Measurements from ENCODE around the gene BAIAP2. TPM values are rescaled to one million over a fixed set of nuclear protein-coding genes. Genes with fewer than 3 reads are reported as not detected.

BAIAP2 gene
- total RNA-seq, 1 donor from 2014 or later = 7.3 TPM

DNA sequence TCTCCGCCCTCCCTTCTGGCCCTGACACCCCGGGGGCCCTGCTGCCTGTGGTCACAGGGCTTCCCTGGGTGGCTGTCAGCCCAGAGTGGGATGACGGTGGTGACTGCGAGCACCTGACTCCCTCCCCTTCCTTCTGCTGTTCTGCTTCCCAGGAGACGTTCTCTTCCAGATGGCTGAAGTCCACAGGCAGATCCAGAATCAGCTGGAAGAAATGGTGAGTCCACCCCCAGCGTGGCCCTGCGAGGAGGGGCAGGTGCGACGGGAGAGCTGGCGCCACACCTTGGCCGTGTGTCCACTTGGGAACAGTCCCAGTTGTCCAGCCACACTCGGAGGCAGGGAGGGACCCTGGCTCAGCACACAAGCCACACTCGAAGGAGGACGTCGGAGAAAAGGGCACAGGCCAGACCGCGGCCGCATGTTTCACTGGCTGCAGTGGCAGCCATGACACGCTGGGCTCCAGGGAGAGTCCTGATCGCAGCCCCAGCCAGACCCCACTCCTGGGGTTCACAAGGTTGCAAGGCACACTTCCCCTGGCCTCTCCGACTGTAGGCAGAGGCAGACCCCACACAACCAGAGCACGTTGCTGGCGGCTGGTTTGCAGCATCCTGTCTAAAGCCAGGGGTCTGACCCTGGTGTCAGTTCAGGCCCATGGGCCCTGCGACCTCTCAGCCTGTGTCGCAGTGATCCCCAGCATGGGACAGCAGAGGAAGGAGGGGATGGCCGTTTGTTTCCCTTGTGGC lies 49.9 kb downstream of the BAIAP2 start:
- Histone ChIP-seq H3K4me1 (ENCODE audit: control insufficient read depth in 3 of 3, insufficient read depth in 3 of 3, low read length in 3 of 3) (peaks cover 30 to 44% (median 43%) of the 10 kb centered on the region in 3 donors), H3K4me3 (ENCODE audit: low read length in 3 of 3) (no peak overlapping the region), H3K36me3 (ENCODE audit: control insufficient read depth in 3 of 3, insufficient read depth in 3 of 3, low read length in 3 of 3) (peaks cover 0 to 3% (median 0%) of the 10 kb centered on the region in 3 donors), H3K27ac (ENCODE audit: low read depth, low read length) (peak overlapping the region; percentile 63), H3K9ac (ENCODE audit: low read depth in 1 of 3, low read length in 3 of 3) (peak overlapping the region in 1 of 3 donors; percentile 50), H3K9me3 (ENCODE audit: control insufficient read depth in 3 of 3, low read length in 3 of 3) (no peaks in the 10 kb centered on the region), H3K27me3 (ENCODE audit: control insufficient read depth in 3 of 3, insufficient read depth in 3 of 3, low read length in 3 of 3) (no peaks in the 10 kb centered on the region)

DNA sequence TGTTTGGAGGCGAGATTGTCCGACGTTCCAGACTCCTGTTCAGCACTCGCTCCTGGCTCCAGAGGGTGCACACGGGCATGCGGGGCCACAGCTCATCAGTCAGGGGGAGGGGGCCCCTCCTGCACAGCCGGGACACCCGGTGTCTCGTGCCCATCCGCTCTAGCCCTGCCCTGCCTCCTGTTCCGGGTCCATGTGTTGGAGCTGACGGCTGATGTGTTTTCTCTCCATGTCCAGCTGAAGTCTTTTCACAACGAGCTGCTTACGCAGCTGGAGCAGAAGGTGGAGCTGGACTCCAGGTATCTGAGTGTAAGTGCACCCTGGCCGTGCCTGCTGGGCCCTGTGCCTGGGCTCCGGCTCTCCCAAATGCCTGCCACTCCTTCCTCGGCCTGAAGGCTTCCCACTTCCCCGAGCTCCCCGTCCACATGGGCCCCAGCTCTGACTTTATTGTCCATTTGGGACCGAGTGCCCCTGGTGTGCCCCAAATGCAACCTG lies 50.5 kb downstream of the BAIAP2 start:
- Histone ChIP-seq H3K4me1 (ENCODE audit: control insufficient read depth in 3 of 3, insufficient read depth in 3 of 3, low read length in 3 of 3) (peaks cover 30 to 45% (median 44%) of the 10 kb centered on the region in 3 donors), H3K9me3 (ENCODE audit: control insufficient read depth in 3 of 3, low read length in 3 of 3) (no peaks in the 10 kb centered on the region), H3K9ac (ENCODE audit: low read depth in 1 of 3, low read length in 3 of 3) (no peak overlapping the region), H3K27me3 (ENCODE audit: control insufficient read depth in 3 of 3, insufficient read depth in 3 of 3, low read length in 3 of 3) (no peaks in the 10 kb centered on the region), H3K4me3 (ENCODE audit: low read length in 3 of 3) (no peak overlapping the region), H3K27ac (ENCODE audit: low read depth, low read length) (no peak overlapping the region), H3K36me3 (ENCODE audit: control insufficient read depth in 3 of 3, insufficient read depth in 3 of 3, low read length in 3 of 3) (peaks cover 0 to 3% (median 0%) of the 10 kb centered on the region in 3 donors)

DNA sequence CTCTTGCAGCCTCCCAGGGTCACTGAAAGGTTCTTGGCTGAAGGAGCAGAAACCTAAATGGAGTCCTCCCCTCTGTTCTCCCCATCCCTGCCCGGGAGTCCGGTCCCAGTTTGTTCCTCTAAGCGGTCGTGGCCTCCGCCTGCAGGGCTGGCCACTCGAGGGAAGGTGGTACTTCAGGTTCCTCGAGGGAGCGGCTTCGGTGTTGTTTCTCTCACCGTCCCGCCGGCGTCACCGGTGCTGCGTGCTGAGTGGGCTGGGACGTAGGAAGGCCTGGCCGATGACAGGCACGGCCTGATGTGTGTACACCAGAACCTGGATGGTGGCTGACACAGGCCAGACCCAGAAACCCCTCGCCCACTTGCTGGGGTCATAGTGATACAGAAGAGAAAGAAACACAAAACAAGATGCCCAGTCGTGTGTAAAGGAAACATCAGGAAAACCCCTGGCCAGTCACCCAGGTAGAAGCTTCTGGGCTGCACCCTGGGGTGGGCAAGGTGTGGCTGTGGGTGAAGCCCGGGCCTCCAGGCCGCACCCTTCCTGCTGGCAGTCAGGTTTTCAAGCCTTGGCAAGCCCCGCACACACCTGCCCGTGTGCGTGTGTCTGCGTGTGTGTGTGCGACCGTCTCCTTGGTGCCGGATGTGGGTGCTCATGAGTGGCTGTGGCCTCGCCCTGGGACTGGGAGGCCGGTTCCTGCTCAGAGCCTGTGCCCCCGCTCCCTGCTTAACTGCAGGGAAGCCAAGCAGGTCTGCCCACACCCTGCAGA lies 52.0 kb downstream of the BAIAP2 start:
- Histone ChIP-seq H3K27ac (ENCODE audit: low read depth, low read length) (no peak overlapping the region), H3K9me3 (ENCODE audit: control insufficient read depth in 3 of 3, low read length in 3 of 3) (no peaks in the 10 kb centered on the region), H3K9ac (ENCODE audit: low read depth in 1 of 3, low read length in 3 of 3) (no peak overlapping the region), H3K27me3 (ENCODE audit: control insufficient read depth in 3 of 3, insufficient read depth in 3 of 3, low read length in 3 of 3) (no peaks in the 10 kb centered on the region), H3K4me3 (ENCODE audit: low read length in 3 of 3) (no peak overlapping the region), H3K4me1 (ENCODE audit: control insufficient read depth in 3 of 3, insufficient read depth in 3 of 3, low read length in 3 of 3) (peaks cover 27 to 43% (median 38%) of the 10 kb centered on the region in 3 donors), H3K36me3 (ENCODE audit: control insufficient read depth in 3 of 3, insufficient read depth in 3 of 3, low read length in 3 of 3) (peaks cover 0 to 3% (median 0%) of the 10 kb centered on the region in 3 donors)

DNA sequence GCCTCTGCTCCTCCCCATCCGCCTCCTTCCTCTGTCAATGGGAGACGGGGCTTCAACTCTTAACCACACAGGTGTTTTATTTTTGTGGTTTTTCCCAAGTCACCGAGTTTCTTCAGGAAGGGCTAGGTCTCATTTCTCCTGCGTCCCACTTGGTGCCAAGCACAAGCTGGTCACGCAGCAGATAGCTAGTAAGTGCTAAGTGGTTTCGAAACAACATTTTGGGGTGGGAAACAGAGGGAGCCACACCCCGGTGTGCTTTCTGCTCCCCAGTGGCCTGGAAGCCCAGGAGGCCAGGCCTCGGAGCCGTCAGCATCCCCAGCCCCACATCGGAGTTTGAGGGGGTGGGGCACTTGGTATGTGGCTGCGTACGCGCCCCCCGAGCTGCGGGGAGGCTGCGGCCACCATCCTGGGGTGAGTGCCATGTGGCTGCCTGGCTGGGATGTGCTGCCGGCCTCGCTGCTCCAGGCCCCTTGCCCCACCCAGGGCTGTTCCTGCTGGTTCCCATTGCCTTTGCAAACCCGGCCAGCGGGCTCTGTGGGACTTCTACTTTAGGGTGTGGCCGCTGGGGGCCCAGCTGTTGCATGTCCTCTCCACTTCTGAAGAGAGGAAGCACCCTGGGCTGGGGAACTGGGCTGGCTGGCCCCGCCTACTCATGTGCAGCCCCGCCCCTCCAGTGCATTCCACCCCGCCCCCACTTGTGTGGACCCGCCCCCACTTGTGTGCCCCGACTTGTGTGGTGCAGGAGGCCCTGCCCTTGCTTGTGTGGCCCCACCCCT lies 55.6 kb downstream of the BAIAP2 start:
- Histone ChIP-seq H3K9ac (ENCODE audit: low read depth in 1 of 3, low read length in 3 of 3) (no peak overlapping the region), H3K27me3 (ENCODE audit: control insufficient read depth in 3 of 3, insufficient read depth in 3 of 3, low read length in 3 of 3) (no peaks in the 10 kb centered on the region), H3K36me3 (ENCODE audit: control insufficient read depth in 3 of 3, insufficient read depth in 3 of 3, low read length in 3 of 3) (peaks cover 0 to 3% (median 0%) of the 10 kb centered on the region in 3 donors), H3K9me3 (ENCODE audit: control insufficient read depth in 3 of 3, low read length in 3 of 3) (no peaks in the 10 kb centered on the region), H3K27ac (ENCODE audit: low read depth, low read length) (no peak overlapping the region), H3K4me1 (ENCODE audit: control insufficient read depth in 3 of 3, insufficient read depth in 3 of 3, low read length in 3 of 3) (peaks cover 11 to 25% (median 18%) of the 10 kb centered on the region in 3 donors), H3K4me3 (ENCODE audit: low read length in 3 of 3) (no peak overlapping the region)

DNA sequence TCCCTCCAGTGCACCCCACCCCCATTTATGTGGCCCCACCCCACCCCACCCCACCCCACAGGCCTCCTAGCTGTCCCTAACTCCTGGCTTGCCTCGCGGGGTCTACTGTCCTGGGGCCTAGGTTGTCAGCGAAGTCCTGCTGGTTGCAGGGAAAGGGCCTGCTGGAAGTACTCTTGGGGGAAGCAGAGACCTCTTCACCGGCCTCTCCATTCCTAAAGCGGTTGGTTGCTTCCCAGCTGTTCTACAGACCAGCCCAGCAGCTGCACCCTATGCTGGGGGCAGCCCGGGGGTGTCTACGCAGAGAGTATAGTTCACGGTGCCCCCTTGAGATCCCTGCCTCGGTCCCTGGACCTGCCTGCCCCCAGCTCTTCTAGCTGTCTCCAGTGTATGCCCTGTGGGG lies 56.2 kb downstream of the BAIAP2 start:
- H3K4me1 ChIP-seq (ENCODE audit: control insufficient read depth in 3 of 3, insufficient read depth in 3 of 3, low read length in 3 of 3) = peaks cover 17 to 27% (median 21%) of the 10 kb centered on the region in 3 donors
- no peak overlapping the region for H3K27ac ChIP-seq (ENCODE audit: low read depth, low read length)
- no peak overlapping the region for H3K4me3 ChIP-seq (ENCODE audit: low read length in 3 of 3)
- H3K36me3 ChIP-seq (ENCODE audit: control insufficient read depth in 3 of 3, insufficient read depth in 3 of 3, low read length in 3 of 3) = peaks cover 0 to 3% (median 0%) of the 10 kb centered on the region in 3 donors
- no peak overlapping the region for H3K9ac ChIP-seq (ENCODE audit: low read depth in 1 of 3, low read length in 3 of 3)
- no peaks in the 10 kb centered on the region for H3K27me3 ChIP-seq (ENCODE audit: control insufficient read depth in 3 of 3, insufficient read depth in 3 of 3, low read length in 3 of 3)
- H3K9me3 ChIP-seq (ENCODE audit: control insufficient read depth in 3 of 3, low read length in 3 of 3) = no peaks in the 10 kb centered on the region

DNA sequence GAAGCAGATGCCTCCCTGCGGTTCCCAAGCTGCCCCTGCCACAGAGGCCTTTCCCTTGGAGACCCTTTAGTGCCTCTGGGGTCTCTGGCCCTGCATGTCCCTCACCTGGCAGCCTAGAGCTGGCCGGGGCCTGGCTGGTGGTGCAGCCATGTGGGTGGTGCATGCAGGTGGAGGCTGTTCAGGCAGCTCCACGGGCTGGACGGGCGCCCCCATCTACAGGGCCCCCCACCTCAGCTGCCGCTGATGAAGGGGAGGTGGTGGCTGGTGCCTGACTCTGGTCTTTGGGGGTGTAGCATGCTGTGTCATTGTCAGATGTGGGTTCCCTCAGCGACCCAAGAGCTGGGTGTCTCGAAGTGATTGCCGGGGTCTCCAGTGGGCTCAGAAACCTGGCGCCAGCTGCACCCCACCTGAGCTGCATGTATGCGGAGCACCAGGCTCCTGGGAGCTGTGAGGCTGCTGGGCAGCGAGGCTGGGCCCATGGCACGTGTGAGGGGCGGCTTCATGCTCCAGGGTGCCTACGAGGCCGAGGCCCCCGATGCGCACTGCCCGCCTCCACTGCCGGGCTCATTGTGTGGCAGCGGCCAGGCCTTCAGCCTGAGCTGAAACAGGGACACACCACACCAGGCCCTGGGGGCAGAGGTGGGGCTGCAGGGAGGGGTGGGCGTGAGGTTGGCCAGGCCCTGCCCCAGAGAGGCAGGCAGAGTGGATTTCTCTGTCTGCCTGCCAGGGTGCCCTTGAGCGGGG lies 57.0 kb downstream of the BAIAP2 start:
- no peak overlapping the region for H3K4me3 ChIP-seq (ENCODE audit: low read length in 3 of 3)
- H3K27ac ChIP-seq (ENCODE audit: low read depth, low read length) = no peak overlapping the region
- H3K9me3 ChIP-seq (ENCODE audit: control insufficient read depth in 3 of 3, low read length in 3 of 3) = no peaks in the 10 kb centered on the region
- peaks cover 0 to 3% (median 0%) of the 10 kb centered on the region in 3 donors for H3K36me3 ChIP-seq (ENCODE audit: control insufficient read depth in 3 of 3, insufficient read depth in 3 of 3, low read length in 3 of 3)
- peaks cover 21 to 33% (median 25%) of the 10 kb centered on the region in 3 donors for H3K4me1 ChIP-seq (ENCODE audit: control insufficient read depth in 3 of 3, insufficient read depth in 3 of 3, low read length in 3 of 3)
- H3K9ac ChIP-seq (ENCODE audit: low read depth in 1 of 3, low read length in 3 of 3) = no peak overlapping the region
- no peaks in the 10 kb centered on the region for H3K27me3 ChIP-seq (ENCODE audit: control insufficient read depth in 3 of 3, insufficient read depth in 3 of 3, low read length in 3 of 3)

DNA sequence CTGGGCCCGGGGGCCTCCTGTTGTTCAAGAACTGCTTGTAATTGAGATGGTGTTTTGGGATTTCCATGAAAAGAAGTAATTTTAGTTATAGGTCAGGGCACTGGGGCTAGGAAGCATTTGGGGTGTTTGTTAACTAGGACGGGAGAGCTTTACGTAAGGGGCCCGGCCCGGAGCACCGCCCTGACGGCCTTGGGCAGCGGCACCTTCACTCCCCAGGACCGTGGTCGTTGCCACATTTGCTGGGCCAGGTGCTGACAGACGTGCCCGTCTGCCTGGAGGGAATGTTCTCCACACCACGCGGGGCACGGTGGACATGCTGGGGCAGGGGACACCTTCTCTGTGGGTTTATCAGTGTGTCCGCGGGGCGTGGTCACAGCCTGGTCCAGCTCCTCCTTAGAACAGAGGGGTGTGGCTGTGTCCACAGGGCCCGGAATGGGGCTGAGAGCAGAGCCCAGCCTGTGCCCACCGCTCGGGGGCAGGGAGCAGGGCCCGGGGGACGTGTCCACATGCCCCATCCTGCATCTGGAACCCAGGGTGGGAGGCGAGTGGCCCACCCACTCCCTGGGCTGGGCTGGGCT lies 57.7 kb downstream of the BAIAP2 start:
- H3K4me3 ChIP-seq (ENCODE audit: low read length in 3 of 3) = no peak overlapping the region
- H3K27ac ChIP-seq (ENCODE audit: low read depth, low read length) = no peak overlapping the region
- peaks cover 0 to 1% (median 0%) of the 10 kb centered on the region in 3 donors for H3K36me3 ChIP-seq (ENCODE audit: control insufficient read depth in 3 of 3, insufficient read depth in 3 of 3, low read length in 3 of 3)
- H3K27me3 ChIP-seq (ENCODE audit: control insufficient read depth in 3 of 3, insufficient read depth in 3 of 3, low read length in 3 of 3) = no peaks in the 10 kb centered on the region
- H3K4me1 ChIP-seq (ENCODE audit: control insufficient read depth in 3 of 3, insufficient read depth in 3 of 3, low read length in 3 of 3) = peaks cover 26 to 40% (median 32%) of the 10 kb centered on the region in 3 donors
- H3K9ac ChIP-seq (ENCODE audit: low read depth in 1 of 3, low read length in 3 of 3) = no peak overlapping the region
- no peaks in the 10 kb centered on the region for H3K9me3 ChIP-seq (ENCODE audit: control insufficient read depth in 3 of 3, low read length in 3 of 3)

DNA sequence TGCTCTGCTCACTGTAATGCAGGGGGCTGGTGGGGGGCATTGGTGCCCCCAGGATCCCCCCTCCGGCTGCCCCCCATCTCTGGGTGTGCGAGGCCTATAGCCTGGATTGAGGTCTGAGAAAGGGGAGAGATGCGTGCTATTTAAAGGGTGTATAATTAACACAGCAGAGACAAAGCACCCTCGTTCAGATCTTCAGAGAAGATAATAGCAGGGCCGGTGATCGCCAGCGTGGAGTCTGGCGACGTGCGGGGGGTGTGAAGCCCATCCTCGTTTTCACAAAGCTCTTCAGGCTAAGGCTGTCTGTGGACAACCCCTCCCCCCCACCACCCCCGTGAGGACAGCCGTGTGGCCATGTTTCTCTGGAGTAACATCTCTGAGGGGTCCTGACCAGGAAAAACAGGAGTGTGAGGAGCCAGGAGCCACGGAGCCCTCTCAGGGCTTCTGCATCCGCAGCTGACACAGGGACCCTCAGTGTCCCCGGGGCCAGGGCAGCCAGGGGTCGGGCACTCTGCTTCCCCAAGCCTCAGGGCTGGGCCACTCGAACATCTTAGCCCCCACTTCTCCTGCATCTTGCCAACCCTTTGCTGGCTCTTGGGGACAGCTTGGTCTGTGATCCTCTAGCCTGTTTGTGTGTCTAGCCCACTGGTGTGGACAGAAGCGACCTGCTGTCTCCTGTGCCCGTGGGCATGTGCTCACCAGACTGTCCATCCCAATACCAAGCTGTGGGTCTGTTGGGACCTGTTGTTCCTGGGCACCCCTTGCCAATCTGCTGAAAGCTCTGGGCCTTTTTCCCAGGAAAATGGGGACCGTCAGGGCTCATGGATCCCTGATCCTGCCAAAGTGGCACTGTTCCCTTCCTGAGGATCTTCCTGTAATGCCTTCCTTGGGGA lies 58.9 kb downstream of the BAIAP2 start:
- Histone ChIP-seq H3K4me1 (ENCODE audit: control insufficient read depth in 3 of 3, insufficient read depth in 3 of 3, low read length in 3 of 3) (peaks cover 28 to 46% (median 35%) of the 10 kb centered on the region in 3 donors), H3K27ac (ENCODE audit: low read depth, low read length) (no peak overlapping the region), H3K9me3 (ENCODE audit: control insufficient read depth in 3 of 3, low read length in 3 of 3) (no peaks in the 10 kb centered on the region), H3K36me3 (ENCODE audit: control insufficient read depth in 3 of 3, insufficient read depth in 3 of 3, low read length in 3 of 3) (no peaks in the 10 kb centered on the region), H3K27me3 (ENCODE audit: control insufficient read depth in 3 of 3, insufficient read depth in 3 of 3, low read length in 3 of 3) (peaks cover 0 to 3% (median 0%) of the 10 kb centered on the region in 3 donors), H3K9ac (ENCODE audit: low read depth in 1 of 3, low read length in 3 of 3) (peak overlapping the region in 1 of 3 donors; percentile 16), H3K4me3 (ENCODE audit: low read length in 3 of 3) (no peak overlapping the region)

Data from skeletal muscle tissue (tissue), 4 donors.